ENCODE results near the gene PARD3B. TPM values are rescaled to one million over a fixed set of nuclear protein-coding genes. Genes with fewer than 3 reads are reported as not detected.

Gene PARD3B
- total and polyA plus RNA-seq, 8 donors: 1.8 to 42.6 (median 15.1) TPM

DNA sequence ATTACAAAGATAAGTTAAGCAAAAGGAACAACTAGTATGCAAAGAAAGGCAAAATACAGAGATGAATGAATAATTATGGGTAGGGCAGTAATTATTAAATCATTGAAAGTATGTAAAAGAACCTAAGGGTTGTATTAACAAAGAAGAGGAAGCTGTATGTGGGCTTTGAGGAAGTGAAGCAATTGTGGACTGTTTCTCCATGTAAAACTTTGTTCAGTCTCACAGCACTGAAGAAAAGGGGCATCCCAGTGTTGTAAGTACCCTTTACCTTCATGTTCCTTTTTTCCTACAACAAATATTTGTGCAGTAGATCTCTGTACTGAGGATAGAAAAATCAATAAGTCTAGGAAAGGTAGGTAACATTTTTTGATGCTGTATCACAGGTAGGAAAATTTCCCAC is 748.3 kb downstream of the PARD3B start:
- Histone ChIP-seq H3K27ac (no peak overlapping the region), H3K4me1 (no peaks in the 10 kb centered on the region), H3K9me3 (no peaks in the 10 kb centered on the region), H3K4me3 (no peak overlapping the region), H3K27me3 (no peaks in the 10 kb centered on the region), H3K36me3 (no peaks in the 10 kb centered on the region)
- DNase-seq: no peak
- no peak for TF ChIP-seq CTCF (IDR thresholded peaks at IDR 0.05)
- no peak for TF ChIP-seq EP300 (IDR thresholded peaks at IDR 0.05)
- TF ChIP-seq POLR2A (IDR thresholded peaks at IDR 0.05): no peak
- no peak for TF ChIP-seq POLR2AphosphoS5 (IDR thresholded peaks at IDR 0.05)
- intact Hi-C loops (cut with DNase I; ENCODE audit: low total_unique reads): no loop called here

- no peak for DNase-seq
- no peaks in the 10 kb centered on the region for H3K4me1 ChIP-seq
- no peaks in the 10 kb centered on the region for H3K27me3 ChIP-seq
- TF ChIP-seq CTCF (IDR thresholded peaks at IDR 0.05) (no peak), POLR2A (IDR thresholded peaks at IDR 0.05) (no peak), POLR2AphosphoS5 (IDR thresholded peaks at IDR 0.05) (no peak), EP300 (IDR thresholded peaks at IDR 0.05) (no peak)
- intact Hi-C loops (cut with DNase I; ENCODE audit: low total_unique reads): no loop called here
- peaks cover 0 to 5% (median 0%) of the 10 kb centered on the region in 4 donors for H3K36me3 ChIP-seq
- H3K9me3 ChIP-seq: no peaks in the 10 kb centered on the region
- no peak overlapping the region for H3K27ac ChIP-seq
- H3K4me3 ChIP-seq: no peak overlapping the region
- 94 to 98% (median 97%) methylated on average over 4 of the region's 4 CpGs for WGBS, 5 donors
These were observed 751.7 kb downstream of the PARD3B start for GRCh38 chr2:205296959-205297358.

- Histone ChIP-seq H3K4me3 (no peak overlapping the region), H3K4me1 (no peaks in the 10 kb centered on the region), H3K9me3 (no peaks in the 10 kb centered on the region), H3K36me3 (peaks cover 0 to 8% (median 1%) of the 10 kb centered on the region in 4 donors), H3K27ac (no peak overlapping the region), H3K27me3 (no peaks in the 10 kb centered on the region)
- TF ChIP-seq CTCF (IDR thresholded peaks at IDR 0.05): no peak
- TF ChIP-seq EP300 (IDR thresholded peaks at IDR 0.05): no peak
- TF ChIP-seq POLR2A (IDR thresholded peaks at IDR 0.05): no peak
- no peak for TF ChIP-seq POLR2AphosphoS5 (IDR thresholded peaks at IDR 0.05)
- intact Hi-C loops (cut with DNase I; ENCODE audit: low total_unique reads): no loop called here
- DNase-seq: no peak
These were observed 752.1 kb downstream of the PARD3B start for GRCh38 chr2:205297368-205297767.

- H3K4me3 ChIP-seq: no peak overlapping the region
- H3K9me3 ChIP-seq: no peaks in the 10 kb centered on the region
- H3K27ac ChIP-seq: no peak overlapping the region
- DNase-seq: no peak
- TF ChIP-seq CTCF (IDR thresholded peaks at IDR 0.05) (no peak), POLR2A (IDR thresholded peaks at IDR 0.05) (no peak), EP300 (IDR thresholded peaks at IDR 0.05) (no peak), POLR2AphosphoS5 (IDR thresholded peaks at IDR 0.05) (no peak)
- intact Hi-C loops (cut with DNase I; ENCODE audit: low total_unique reads): no loop called here
- 66 to 80% (median 69%) methylated on average over 4 of the region's 4 CpGs for WGBS, 5 donors
- H3K4me1 ChIP-seq: no peaks in the 10 kb centered on the region
- H3K27me3 ChIP-seq: no peaks in the 10 kb centered on the region
- peaks cover 0 to 11% (median 5%) of the 10 kb centered on the region in 4 donors for H3K36me3 ChIP-seq
These were observed 752.6 kb downstream of the PARD3B start for GRCh38 chr2:205297846-205298245.

Measured in stomach (tissue), 9 donors.